ENCODE data around the gene FAHD1. TPM values are rescaled to one million over a fixed set of nuclear protein-coding genes. Genes with fewer than 3 reads are reported as not detected.

Gene FAHD1
- total RNA-seq, 1 donor from 2014 or later: 23.0 TPM

GRCh38 chr16:1789643-1790045 is 37.4 kb upstream of the FAHD1 start:
- H3K27me3 ChIP-seq (ENCODE audit: control insufficient read depth in 3 of 3, insufficient read depth in 3 of 3, low read length in 3 of 3): no peaks in the 10 kb centered on the region
- H3K4me3 ChIP-seq (ENCODE audit: low read length in 3 of 3): no peak overlapping the region
- peaks cover 8 to 14% (median 8%) of the 10 kb centered on the region in 3 donors for H3K4me1 ChIP-seq (ENCODE audit: control insufficient read depth in 3 of 3, insufficient read depth in 3 of 3, low read length in 3 of 3)
- no peaks in the 10 kb centered on the region for H3K9me3 ChIP-seq (ENCODE audit: control insufficient read depth in 3 of 3, low read length in 3 of 3)
- peaks cover 20 to 36% (median 23%) of the 10 kb centered on the region in 3 donors for H3K36me3 ChIP-seq (ENCODE audit: control insufficient read depth in 3 of 3, insufficient read depth in 3 of 3, low read length in 3 of 3)
- H3K27ac ChIP-seq (ENCODE audit: low read depth, low read length): no peak overlapping the region
- no peak overlapping the region for H3K9ac ChIP-seq (ENCODE audit: low read depth in 1 of 3, low read length in 3 of 3)

GRCh38 chr16:1790261-1790610 is 36.8 kb upstream of the FAHD1 start:
- peaks cover 4 to 10% (median 4%) of the 10 kb centered on the region in 3 donors for H3K4me1 ChIP-seq (ENCODE audit: control insufficient read depth in 3 of 3, insufficient read depth in 3 of 3, low read length in 3 of 3)
- peaks cover 17 to 33% (median 23%) of the 10 kb centered on the region in 3 donors for H3K36me3 ChIP-seq (ENCODE audit: control insufficient read depth in 3 of 3, insufficient read depth in 3 of 3, low read length in 3 of 3)
- no peak overlapping the region for H3K27ac ChIP-seq (ENCODE audit: low read depth, low read length)
- H3K4me3 ChIP-seq (ENCODE audit: low read length in 3 of 3): no peak overlapping the region
- H3K9me3 ChIP-seq (ENCODE audit: control insufficient read depth in 3 of 3, low read length in 3 of 3): no peaks in the 10 kb centered on the region
- no peak overlapping the region for H3K9ac ChIP-seq (ENCODE audit: low read depth in 1 of 3, low read length in 3 of 3)
- H3K27me3 ChIP-seq (ENCODE audit: control insufficient read depth in 3 of 3, insufficient read depth in 3 of 3, low read length in 3 of 3): no peaks in the 10 kb centered on the region

DNA sequence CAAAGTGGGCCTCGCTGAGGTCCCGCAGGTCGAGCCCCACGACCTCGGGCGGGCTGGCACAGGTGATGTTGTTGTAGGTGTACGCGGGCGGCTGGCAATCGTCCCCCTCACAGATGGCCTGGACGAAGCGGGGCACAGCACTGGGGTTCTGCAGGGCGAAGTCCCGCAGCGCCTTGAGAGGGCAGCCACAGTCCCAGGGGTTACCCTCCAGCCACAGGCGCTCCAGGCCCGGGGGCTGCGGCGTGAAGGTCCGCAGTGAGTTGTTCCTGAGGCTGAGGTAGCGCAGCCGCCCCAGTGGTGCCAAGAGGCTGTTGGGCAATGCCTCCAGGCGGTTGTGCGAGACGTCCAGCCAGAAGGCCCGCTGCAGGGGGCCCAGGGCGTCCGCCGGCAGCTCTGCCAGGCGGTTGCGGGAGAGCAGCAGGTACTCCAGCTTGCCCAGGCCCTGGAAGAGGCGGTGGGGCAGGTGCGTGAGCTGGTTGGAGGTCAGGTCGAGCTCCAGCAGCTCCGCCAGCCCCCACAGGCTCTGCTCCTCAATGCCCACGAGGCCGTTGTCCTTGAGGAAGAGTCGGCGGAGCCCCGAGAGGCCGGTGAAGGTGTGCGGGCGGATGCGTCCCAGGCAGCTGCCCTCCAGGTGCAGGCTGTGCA is 36.3 kb upstream of the FAHD1 start:
- H3K27me3 ChIP-seq (ENCODE audit: control insufficient read depth in 3 of 3, insufficient read depth in 3 of 3, low read length in 3 of 3): no peaks in the 10 kb centered on the region
- no peak overlapping the region for H3K4me3 ChIP-seq (ENCODE audit: low read length in 3 of 3)
- H3K9ac ChIP-seq (ENCODE audit: low read depth in 1 of 3, low read length in 3 of 3): no peak overlapping the region
- H3K27ac ChIP-seq (ENCODE audit: low read depth, low read length): no peak overlapping the region
- peaks cover 3 to 5% (median 3%) of the 10 kb centered on the region in 3 donors for H3K4me1 ChIP-seq (ENCODE audit: control insufficient read depth in 3 of 3, insufficient read depth in 3 of 3, low read length in 3 of 3)
- no peaks in the 10 kb centered on the region for H3K9me3 ChIP-seq (ENCODE audit: control insufficient read depth in 3 of 3, low read length in 3 of 3)
- H3K36me3 ChIP-seq (ENCODE audit: control insufficient read depth in 3 of 3, insufficient read depth in 3 of 3, low read length in 3 of 3): peaks cover 14 to 31% (median 23%) of the 10 kb centered on the region in 3 donors

- peaks cover 14 to 28% (median 22%) of the 10 kb centered on the region in 3 donors for H3K36me3 ChIP-seq (ENCODE audit: control insufficient read depth in 3 of 3, insufficient read depth in 3 of 3, low read length in 3 of 3)
These were observed 35.6 kb upstream of the FAHD1 start for GRCh38 chr16:1791256-1791942.

DNA sequence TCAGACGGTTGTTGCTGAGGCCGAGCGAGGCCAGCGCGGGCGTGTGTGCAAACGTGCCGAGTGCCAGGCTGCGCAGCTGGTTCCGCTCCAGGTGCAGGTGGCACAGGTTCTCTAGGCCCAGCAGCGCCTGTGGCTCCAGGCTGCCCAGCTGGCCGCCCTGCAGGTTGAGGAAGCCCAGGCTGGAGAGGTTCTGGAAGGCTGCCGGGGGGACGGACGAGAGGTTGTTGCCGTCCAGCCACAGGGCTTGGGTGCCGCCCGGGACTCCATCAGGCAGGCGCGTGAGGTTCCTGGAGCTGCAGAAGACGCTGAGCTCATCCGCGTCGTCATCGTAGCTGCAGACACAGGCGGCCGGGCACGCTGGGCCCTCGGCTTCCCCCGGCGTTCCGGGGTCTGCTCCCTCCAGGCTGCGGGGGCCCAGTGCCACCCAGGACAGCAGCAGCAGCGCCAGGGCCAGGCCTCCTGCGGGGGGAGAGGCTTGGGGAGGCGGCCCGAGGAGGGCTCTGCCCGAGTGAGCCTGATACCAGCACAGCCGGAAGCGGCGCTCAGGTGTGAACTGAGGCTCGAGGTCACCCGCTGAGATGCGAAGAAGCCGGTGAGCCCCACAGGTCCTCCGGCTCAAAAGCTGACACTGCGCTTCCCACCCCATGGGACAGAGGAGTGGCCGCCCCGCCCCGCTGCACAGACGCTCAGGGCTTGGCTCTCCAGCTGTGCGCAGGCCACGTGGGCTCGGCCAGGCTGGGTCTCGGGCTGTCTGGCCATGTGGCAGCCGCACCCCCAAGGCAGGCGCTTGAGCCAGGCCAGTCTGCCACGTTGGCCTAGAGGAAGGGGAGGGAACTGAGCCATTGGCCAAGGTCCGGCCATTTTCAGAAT is 34.8 kb upstream of the FAHD1 start:
- Histone ChIP-seq H3K27me3 (ENCODE audit: control insufficient read depth in 3 of 3, insufficient read depth in 3 of 3, low read length in 3 of 3) (no peaks in the 10 kb centered on the region), H3K36me3 (ENCODE audit: control insufficient read depth in 3 of 3, insufficient read depth in 3 of 3, low read length in 3 of 3) (peaks cover 11 to 23% (median 14%) of the 10 kb centered on the region in 3 donors), H3K4me3 (ENCODE audit: low read length in 3 of 3) (no peak overlapping the region), H3K9me3 (ENCODE audit: control insufficient read depth in 3 of 3, low read length in 3 of 3) (no peaks in the 10 kb centered on the region), H3K9ac (ENCODE audit: low read depth in 1 of 3, low read length in 3 of 3) (no peak overlapping the region), H3K27ac (ENCODE audit: low read depth, low read length) (no peak overlapping the region), H3K4me1 (ENCODE audit: control insufficient read depth in 3 of 3, insufficient read depth in 3 of 3, low read length in 3 of 3) (no peaks in the 10 kb centered on the region)

More at GRCh38 chr16:1791256-1791942, 35.6 kb upstream of the FAHD1 start:
- no peak overlapping the region for H3K9ac ChIP-seq (ENCODE audit: low read depth in 1 of 3, low read length in 3 of 3)
- no peaks in the 10 kb centered on the region for H3K27me3 ChIP-seq (ENCODE audit: control insufficient read depth in 3 of 3, insufficient read depth in 3 of 3, low read length in 3 of 3)
- no peak overlapping the region for H3K4me3 ChIP-seq (ENCODE audit: low read length in 3 of 3)
- no peaks in the 10 kb centered on the region for H3K9me3 ChIP-seq (ENCODE audit: control insufficient read depth in 3 of 3, low read length in 3 of 3)
- H3K4me1 ChIP-seq (ENCODE audit: control insufficient read depth in 3 of 3, insufficient read depth in 3 of 3, low read length in 3 of 3): no peaks in the 10 kb centered on the region
- H3K27ac ChIP-seq (ENCODE audit: low read depth, low read length): no peak overlapping the region

GRCh38 chr16:1792836-1793577 is 34.0 kb upstream of the FAHD1 start:
- H3K27ac ChIP-seq (ENCODE audit: low read depth, low read length): no peak overlapping the region
- no peaks in the 10 kb centered on the region for H3K9me3 ChIP-seq (ENCODE audit: control insufficient read depth in 3 of 3, low read length in 3 of 3)
- peaks cover 10 to 17% (median 11%) of the 10 kb centered on the region in 3 donors for H3K36me3 ChIP-seq (ENCODE audit: control insufficient read depth in 3 of 3, insufficient read depth in 3 of 3, low read length in 3 of 3)
- no peak overlapping the region for H3K9ac ChIP-seq (ENCODE audit: low read depth in 1 of 3, low read length in 3 of 3)
- H3K4me1 ChIP-seq (ENCODE audit: control insufficient read depth in 3 of 3, insufficient read depth in 3 of 3, low read length in 3 of 3): no peaks in the 10 kb centered on the region
- H3K27me3 ChIP-seq (ENCODE audit: control insufficient read depth in 3 of 3, insufficient read depth in 3 of 3, low read length in 3 of 3): no peaks in the 10 kb centered on the region
- H3K4me3 ChIP-seq (ENCODE audit: low read length in 3 of 3): no peak overlapping the region

DNA sequence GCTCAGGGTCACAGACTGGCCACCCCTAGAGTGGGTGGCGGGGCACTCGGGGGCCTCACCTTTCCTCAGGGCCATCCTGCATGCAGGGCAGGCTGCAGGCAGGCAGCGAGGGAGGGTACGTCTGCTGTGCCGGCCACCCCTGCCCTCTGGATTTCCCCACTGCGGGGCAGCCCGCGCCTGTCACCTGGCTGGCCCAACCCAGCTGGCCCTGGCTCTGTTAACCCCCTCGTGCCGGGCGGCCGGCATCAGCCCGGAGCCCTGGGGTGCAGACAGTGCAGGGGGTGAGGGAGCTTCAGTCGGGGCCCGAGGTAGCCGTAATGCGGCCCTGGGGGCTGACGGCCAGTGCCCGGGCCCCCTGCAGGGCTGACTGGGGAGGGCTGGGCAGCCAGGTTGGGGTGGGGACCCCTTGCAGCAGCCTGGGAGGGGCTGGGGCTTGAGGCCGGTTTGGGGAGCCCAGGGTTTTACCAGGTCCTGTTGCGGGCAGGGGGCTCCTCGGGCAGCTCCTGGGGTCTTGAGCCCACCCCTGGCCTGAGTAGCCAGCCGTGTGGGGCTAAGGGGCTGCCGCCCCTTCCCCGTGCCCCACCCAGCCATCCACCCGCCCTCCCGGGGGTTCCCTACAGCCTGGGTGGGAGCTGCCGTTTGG is 33.3 kb upstream of the FAHD1 start, which contains the start of gene IGFALS:
Gene IGFALS, minus strand, starts transcription at position 128 of the 643 bp plus-strand sequence. Its CDS starts 53 bp downstream, at position 75.
- Histone ChIP-seq H3K36me3 (ENCODE audit: control insufficient read depth in 3 of 3, insufficient read depth in 3 of 3, low read length in 3 of 3) (peaks cover 4 to 11% (median 8%) of the 10 kb centered on the region in 3 donors), H3K27me3 (ENCODE audit: control insufficient read depth in 3 of 3, insufficient read depth in 3 of 3, low read length in 3 of 3) (no peaks in the 10 kb centered on the region), H3K4me3 (ENCODE audit: low read length in 3 of 3) (no peak within 1 kb of the TSS), H3K9ac (ENCODE audit: low read depth in 1 of 3, low read length in 3 of 3) (peak within 1 kb of the TSS in 1 of 3 donors; percentile 33), H3K27ac (ENCODE audit: low read depth, low read length) (no peak within 1 kb of the TSS), H3K9me3 (ENCODE audit: control insufficient read depth in 3 of 3, low read length in 3 of 3) (no peaks in the 10 kb centered on the region), H3K4me1 (ENCODE audit: control insufficient read depth in 3 of 3, insufficient read depth in 3 of 3, low read length in 3 of 3) (no peaks in the 10 kb centered on the region)

DNA sequence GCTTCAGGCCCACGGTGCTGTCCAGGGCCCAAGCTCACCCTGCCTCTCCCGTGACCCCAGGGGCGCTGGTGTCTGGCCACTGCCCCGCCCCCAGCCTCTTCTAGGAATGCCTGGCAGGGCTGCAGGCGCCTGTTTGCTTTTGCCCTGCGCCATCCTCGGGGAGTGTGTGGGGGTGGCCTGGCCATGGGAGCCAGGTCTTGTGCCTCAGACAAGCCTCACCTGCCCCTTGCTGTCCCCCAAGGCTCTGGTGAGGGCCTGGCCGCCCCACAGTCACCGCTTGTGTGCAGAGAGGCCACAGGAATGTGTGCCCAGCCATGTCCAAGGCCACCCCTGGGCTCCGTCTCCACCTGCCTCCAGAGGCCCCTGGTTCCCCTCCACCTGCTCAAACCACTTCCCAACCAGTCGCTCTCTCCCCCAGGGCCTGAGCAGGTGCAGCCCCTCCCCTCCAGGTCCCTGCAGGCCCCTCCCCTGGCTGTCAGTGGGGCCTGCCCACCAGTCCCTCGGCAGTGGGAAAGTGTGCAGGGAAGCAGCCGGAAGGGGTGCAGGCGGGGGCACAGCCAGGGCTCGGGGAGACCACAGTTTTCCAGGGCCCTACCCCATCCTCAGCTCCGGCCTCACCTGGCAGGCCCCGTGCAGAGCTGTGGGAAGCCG is 32.7 kb upstream of the FAHD1 start:
- Histone ChIP-seq H3K27me3 (ENCODE audit: control insufficient read depth in 3 of 3, insufficient read depth in 3 of 3, low read length in 3 of 3) (no peaks in the 10 kb centered on the region), H3K9me3 (ENCODE audit: control insufficient read depth in 3 of 3, low read length in 3 of 3) (no peaks in the 10 kb centered on the region), H3K27ac (ENCODE audit: low read depth, low read length) (no peak overlapping the region), H3K36me3 (ENCODE audit: control insufficient read depth in 3 of 3, insufficient read depth in 3 of 3, low read length in 3 of 3) (peaks cover 0 to 9% (median 2%) of the 10 kb centered on the region in 3 donors), H3K4me3 (ENCODE audit: low read length in 3 of 3) (no peak overlapping the region), H3K4me1 (ENCODE audit: control insufficient read depth in 3 of 3, insufficient read depth in 3 of 3, low read length in 3 of 3) (no peaks in the 10 kb centered on the region), H3K9ac (ENCODE audit: low read depth in 1 of 3, low read length in 3 of 3) (peak overlapping the region in 1 of 3 donors; percentile 8)
